Measurements from ENCODE around the gene SARS2.

Gene SARS2

GRCh38 chr19:38928391-38929001 lies 2.1 kb downstream of the SARS2 start:
- TF ChIP-seq CTCF (IDR thresholded peaks at IDR 0.05; ENCODE audit: insufficient read depth, low read length, poor library complexity, severe bottlenecking) (no peak), EZH2phosphoT487 (conservative IDR thresholded peaks at IDR 0.05; ENCODE audit: low read length) (no peak)
- no peaks in the 10 kb centered on the region for H3K9me3 ChIP-seq (ENCODE audit: insufficient read depth, low read length)
- H3K36me3 ChIP-seq (ENCODE audit: low read length): peaks cover 3% of the 10 kb centered on the region; the same call in 1 of the 2 replicates
- H3K27ac ChIP-seq (ENCODE audit: low read depth, low read length): no peak overlapping the region
- H3K9me2 ChIP-seq (replicated peaks; ENCODE audit: insufficient read depth, low read length): no peaks in the 10 kb centered on the region
- no peak overlapping the region for H2AFZ ChIP-seq (ENCODE audit: low read depth, low read length, severe bottlenecking)
- H3K9ac ChIP-seq (ENCODE audit: low read length): no peak overlapping the region
- no peak overlapping the region for H3K4me2 ChIP-seq (ENCODE audit: low read depth, low read length, poor library complexity, severe bottlenecking)
- no peaks in the 10 kb centered on the region for H3F3A ChIP-seq (ENCODE audit: insufficient read depth)
- H3K79me2 ChIP-seq (ENCODE audit: insufficient read depth, low read length): peaks cover 51% of the 10 kb centered on the region
- H4K20me1 ChIP-seq (ENCODE audit: low read depth, low read length): no peaks in the 10 kb centered on the region
- H3K27me3 ChIP-seq (ENCODE audit: low read length): no peaks in the 10 kb centered on the region
- H3K4me3 ChIP-seq (ENCODE audit: insufficient read depth, low read length, poor library complexity, severe bottlenecking): no peak overlapping the region

DNA sequence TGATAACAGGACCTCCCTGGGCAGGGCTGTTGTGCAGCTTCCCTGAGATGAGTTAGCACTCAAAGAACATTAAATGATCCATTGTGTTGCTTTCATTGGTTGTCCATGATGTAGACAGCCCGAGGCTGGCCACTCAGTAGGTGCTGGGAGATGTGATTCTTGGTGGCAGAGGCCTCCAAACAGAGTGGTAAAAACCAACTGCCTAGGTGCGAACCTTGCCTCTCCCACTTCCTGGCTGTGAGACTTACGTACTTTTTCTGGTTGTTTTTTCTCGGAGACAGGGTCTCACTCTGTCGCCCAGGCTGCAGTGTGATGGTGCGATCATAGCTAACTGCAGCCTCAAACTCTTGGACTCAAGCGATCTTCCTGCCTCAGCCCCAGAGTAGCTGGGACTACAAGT lies 6.2 kb downstream of the SARS2 start:
- H3K36me3 ChIP-seq (ENCODE audit: low read length): no peaks in the 10 kb centered on the region
- H4K20me1 ChIP-seq (ENCODE audit: low read depth, low read length): no peaks in the 10 kb centered on the region
- H3K4me3 ChIP-seq (ENCODE audit: insufficient read depth, low read length, poor library complexity, severe bottlenecking): no peak overlapping the region
- no peaks in the 10 kb centered on the region for H3F3A ChIP-seq (ENCODE audit: insufficient read depth)
- H3K79me2 ChIP-seq (ENCODE audit: insufficient read depth, low read length): peaks cover 21% of the 10 kb centered on the region
- no peak overlapping the region for H3K4me2 ChIP-seq (ENCODE audit: low read depth, low read length, poor library complexity, severe bottlenecking)
- no peak overlapping the region for H3K27ac ChIP-seq (ENCODE audit: low read depth, low read length)
- H2AFZ ChIP-seq (ENCODE audit: low read depth, low read length, severe bottlenecking): no peak overlapping the region
- H3K9me3 ChIP-seq (ENCODE audit: insufficient read depth, low read length): no peaks in the 10 kb centered on the region
- H3K9ac ChIP-seq (ENCODE audit: low read length): no peak overlapping the region
- H3K9me2 ChIP-seq (replicated peaks; ENCODE audit: insufficient read depth, low read length): no peaks in the 10 kb centered on the region
- TF ChIP-seq CTCF (IDR thresholded peaks at IDR 0.05; ENCODE audit: insufficient read depth, low read length, poor library complexity, severe bottlenecking) (no peak), EZH2phosphoT487 (conservative IDR thresholded peaks at IDR 0.05; ENCODE audit: low read length) (no peak)
- no peaks in the 10 kb centered on the region for H3K27me3 ChIP-seq (ENCODE audit: low read length)

GRCh38 chr19:38922482-38922881 lies 8.1 kb downstream of the SARS2 start:
- no peak overlapping the region for H3K4me2 ChIP-seq (ENCODE audit: low read depth, low read length, poor library complexity, severe bottlenecking)
- H3K27me3 ChIP-seq (ENCODE audit: low read length): no peaks in the 10 kb centered on the region
- H3K9ac ChIP-seq (ENCODE audit: low read length): no peak overlapping the region
- H3K27ac ChIP-seq (ENCODE audit: low read depth, low read length): no peak overlapping the region
- H3K9me2 ChIP-seq (replicated peaks; ENCODE audit: insufficient read depth, low read length): no peaks in the 10 kb centered on the region
- H3K9me3 ChIP-seq (ENCODE audit: insufficient read depth, low read length): no peaks in the 10 kb centered on the region
- H3K36me3 ChIP-seq (ENCODE audit: low read length): no peaks in the 10 kb centered on the region
- H3F3A ChIP-seq (ENCODE audit: insufficient read depth): no peaks in the 10 kb centered on the region
- no peak overlapping the region for H2AFZ ChIP-seq (ENCODE audit: low read depth, low read length, severe bottlenecking)
- H3K79me2 ChIP-seq (ENCODE audit: insufficient read depth, low read length): peaks cover 2% of the 10 kb centered on the region; the same call in 1 of the 2 replicates
- no peak overlapping the region for H3K4me3 ChIP-seq (ENCODE audit: insufficient read depth, low read length, poor library complexity, severe bottlenecking)
- TF ChIP-seq CTCF (IDR thresholded peaks at IDR 0.05; ENCODE audit: insufficient read depth, low read length, poor library complexity, severe bottlenecking) (no peak), EZH2phosphoT487 (conservative IDR thresholded peaks at IDR 0.05; ENCODE audit: low read length) (no peak)
- no peaks in the 10 kb centered on the region for H4K20me1 ChIP-seq (ENCODE audit: low read depth, low read length)
